HFF-Myc (cell line): ENCODE measurements around the gene CCDC87.
"Not testable (repeated sequence)": the region's sequence is repeated elsewhere in the genome, so short reads cannot be mapped to it uniquely, and the experiment has no call there.

Experiments
- DNase-seq: peaks from one replicate; pipeline ENCODE4 v3.0.0-alpha.2; 2011; ENCODE audit warnings: low read depth; ENCODE audit errors: extremely low read depth
- H3K4me3 ChIP-seq: replicated peaks from 2 replicates; pipeline ENCODE4 v1.5.1; 2011; ENCODE audit warnings: low read depth, mild to moderate bottlenecking, control low read depth, low read length
- CTCF ChIP-seq: IDR thresholded peaks from 2 replicates; pipeline ENCODE4 v1.5.1; 2012; ENCODE audit warnings: mild to moderate bottlenecking, low read depth, low read length, control low read depth; ENCODE audit errors: missing control alignments

Gene CCDC87

GRCh38 chr11:66543263-66544107, 49.4 kb downstream of the CCDC87 start:
- DNase-seq, result peak; percentile 27
- TF ChIP-seq CTCF, result peak; percentile 67
- no peak overlapping the region for H3K4me3 ChIP-seq

GRCh38 chr11:66542362-66542761, 50.5 kb downstream of the CCDC87 start:
- H3K4me3 ChIP-seq, result no peak overlapping the region
- DNase-seq, result no peak
- TF ChIP-seq CTCF, result no peak

GRCh38 chr11:66541892-66542291, 51.0 kb downstream of the CCDC87 start:
- TF ChIP-seq CTCF, result no peak
- H3K4me3 ChIP-seq, result no peak overlapping the region

GRCh38 chr11:66540598-66540997, 52.3 kb downstream of the CCDC87 start:
- DNase-seq, H3K4me3 ChIP-seq: not testable (repeated sequence)

More at GRCh38 chr11:66541892-66542291, 51.0 kb downstream of the CCDC87 start:
- no peak for DNase-seq
